Right atrium auricular region (tissue), 2 donors: Measurements from ENCODE around the gene DLGAP1. TPM values are rescaled to one million over a fixed set of nuclear protein-coding genes. Genes with fewer than 3 reads are reported as not detected.

ENCODE experiments used
- DNase-seq: peaks from one replicate; pipeline ENCODE4 v3.0.0-alpha.2; 2019; ENCODE audit warnings: low spot score
- H3K27ac ChIP-seq, 2 donors: fragments of 200-600 bp; sonication (generic); 1 replicate in 1 of 2; 2 replicates in 1 of 2; pipeline ENCODE4 v1.5.1; 2016 to 2019
- H3K27me3 ChIP-seq, 2 donors: fragments of 200-600 bp; sonication (generic); one replicate each; pipeline versions ENCODE4 v1.5.1 to v1.6.0; 2017 to 2019
- H3K36me3 ChIP-seq: fragments of 200-600 bp; sonication (generic); one replicate; pipeline ENCODE4 v1.5.1; 2016
- H3K4me1 ChIP-seq, 2 donors: fragments of 200-600 bp; sonication (generic); one replicate each; pipeline versions ENCODE4 v1.5.1 to v1.6.0; 2017 to 2019
- H3K4me3 ChIP-seq, 2 donors: fragments of 200-600 bp; sonication (generic); 1 replicate in 1 of 2; 2 replicates in 1 of 2; pipeline ENCODE4 v1.5.1; 2017 to 2019; ENCODE audit warnings: mild to moderate bottlenecking in 1 of 2, moderate library complexity in 1 of 2
- H3K9me3 ChIP-seq, 2 donors: fragments of 200-600 bp; sonication (generic); one replicate each; pipeline ENCODE4 v1.5.1; 2019
- total RNA-seq, 2 donors: library from RNA; depleted of rRNA; stranded (reverse); fragments of >200 nt; gene quantifications; one replicate each; pipeline ENCODE4 v1.1.0, GENCODE V29; 2016
- TF ChIP-seq, protein P1 (sequence below), 2 donors: fragments of 200-600 bp; sonication (generic); IDR thresholded peaks; one replicate each; pipeline ENCODE4 v1.5.1; 2019; ENCODE audit warnings: antibody characterized with exemption in 2 of 2

Gene DLGAP1
- total RNA-seq, 2 donors from 2014 or later: 0.56 to 1.1 TPM

DNA sequence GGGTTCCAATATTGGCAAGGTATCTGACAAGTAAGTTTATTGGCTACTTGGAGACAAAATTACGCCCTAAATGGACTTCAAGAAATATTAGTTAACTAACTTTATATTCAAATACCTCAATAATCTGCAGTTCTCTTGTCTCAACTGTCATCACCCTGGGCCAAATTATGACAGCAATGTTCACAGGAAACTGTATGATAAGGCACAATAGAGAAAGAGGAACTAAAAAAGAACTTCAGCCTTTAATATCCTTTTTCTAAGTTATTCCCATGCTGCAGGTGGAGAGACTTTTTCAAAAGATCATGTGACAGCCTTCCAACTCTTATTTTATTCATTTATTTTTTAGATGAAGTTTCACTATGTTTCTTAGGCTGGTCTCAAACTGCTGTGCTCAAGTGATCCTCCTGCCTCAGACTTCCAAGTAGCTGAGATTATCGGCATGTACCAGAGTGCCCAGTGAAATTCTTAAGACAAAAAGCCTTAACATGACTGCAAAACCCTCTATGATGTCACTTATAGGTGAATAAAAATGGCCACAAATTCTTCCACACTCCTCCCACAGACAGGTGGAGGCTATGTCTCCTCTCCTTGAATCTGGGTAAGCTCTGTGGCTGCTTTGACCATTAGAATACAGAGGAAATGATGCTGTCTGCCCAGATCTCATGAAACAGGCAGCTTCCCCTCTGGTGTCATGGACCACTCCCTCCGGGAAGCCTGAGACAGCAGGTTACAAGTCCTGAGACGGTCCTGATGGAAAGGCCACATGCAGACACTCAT lies 794.2 kb downstream of the DLGAP1 start:
- Histone ChIP-seq H3K4me3 (no peak overlapping the region), H3K27ac (no peak overlapping the region), H3K36me3 (no peaks in the 10 kb centered on the region), H3K4me1 (peaks cover 0 to 5% of the 10 kb centered on the region in 2 donors), H3K27me3 (no peaks in the 10 kb centered on the region), H3K9me3 (no peaks in the 10 kb centered on the region)
- no peak for DNase-seq
- TF ChIP-seq, protein P1, sequence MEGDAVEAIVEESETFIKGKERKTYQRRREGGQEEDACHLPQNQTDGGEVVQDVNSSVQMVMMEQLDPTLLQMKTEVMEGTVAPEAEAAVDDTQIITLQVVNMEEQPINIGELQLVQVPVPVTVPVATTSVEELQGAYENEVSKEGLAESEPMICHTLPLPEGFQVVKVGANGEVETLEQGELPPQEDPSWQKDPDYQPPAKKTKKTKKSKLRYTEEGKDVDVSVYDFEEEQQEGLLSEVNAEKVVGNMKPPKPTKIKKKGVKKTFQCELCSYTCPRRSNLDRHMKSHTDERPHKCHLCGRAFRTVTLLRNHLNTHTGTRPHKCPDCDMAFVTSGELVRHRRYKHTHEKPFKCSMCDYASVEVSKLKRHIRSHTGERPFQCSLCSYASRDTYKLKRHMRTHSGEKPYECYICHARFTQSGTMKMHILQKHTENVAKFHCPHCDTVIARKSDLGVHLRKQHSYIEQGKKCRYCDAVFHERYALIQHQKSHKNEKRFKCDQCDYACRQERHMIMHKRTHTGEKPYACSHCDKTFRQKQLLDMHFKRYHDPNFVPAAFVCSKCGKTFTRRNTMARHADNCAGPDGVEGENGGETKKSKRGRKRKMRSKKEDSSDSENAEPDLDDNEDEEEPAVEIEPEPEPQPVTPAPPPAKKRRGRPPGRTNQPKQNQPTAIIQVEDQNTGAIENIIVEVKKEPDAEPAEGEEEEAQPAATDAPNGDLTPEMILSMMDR (IDR thresholded peaks at IDR 0.05): no peak

GRCh38 chr18:3658529-3658928 lies 796.6 kb downstream of the DLGAP1 start:
- Histone ChIP-seq H3K36me3 (no peaks in the 10 kb centered on the region), H3K4me3 (no peak overlapping the region), H3K4me1 (peaks cover 0 to 9% of the 10 kb centered on the region in 2 donors), H3K27ac (no peak overlapping the region), H3K27me3 (no peaks in the 10 kb centered on the region), H3K9me3 (no peaks in the 10 kb centered on the region)
- TF ChIP-seq, protein P1 (IDR thresholded peaks at IDR 0.05): no peak
- DNase-seq: no peak

GRCh38 chr18:3655254-3656050 lies 799.7 kb downstream of the DLGAP1 start:
- H3K36me3 ChIP-seq: no peaks in the 10 kb centered on the region
- H3K27ac ChIP-seq: no peak overlapping the region
- peaks cover 0 to 20% of the 10 kb centered on the region in 2 donors for H3K4me1 ChIP-seq
- TF ChIP-seq, protein P1 (IDR thresholded peaks at IDR 0.05): no peak
- no peak overlapping the region for H3K4me3 ChIP-seq
- no peak for DNase-seq
- no peaks in the 10 kb centered on the region for H3K27me3 ChIP-seq
- no peaks in the 10 kb centered on the region for H3K9me3 ChIP-seq

- Histone ChIP-seq H3K36me3 (no peaks in the 10 kb centered on the region), H3K27ac (no peak overlapping the region), H3K4me3 (no peak overlapping the region), H3K4me1 (peaks cover 0 to 24% of the 10 kb centered on the region in 2 donors), H3K9me3 (no peaks in the 10 kb centered on the region), H3K27me3 (no peaks in the 10 kb centered on the region)
- DNase-seq: no peak
- TF ChIP-seq, protein P1 (IDR thresholded peaks at IDR 0.05): no peak
Measured at GRCh38 chr18:3654442-3655253, 800.5 kb downstream of the DLGAP1 start.

- TF ChIP-seq, protein P1 (IDR thresholded peaks at IDR 0.05): no peak
- Histone ChIP-seq H3K27me3 (no peaks in the 10 kb centered on the region), H3K4me1 (peaks cover 0 to 30% of the 10 kb centered on the region in 2 donors), H3K9me3 (no peaks in the 10 kb centered on the region), H3K4me3 (no peak overlapping the region), H3K27ac (no peak overlapping the region), H3K36me3 (no peaks in the 10 kb centered on the region)
- no peak for DNase-seq
Measured at GRCh38 chr18:3653851-3654441, 801.2 kb downstream of the DLGAP1 start.
